ENCODE data around the gene GTPBP3. TPM values are rescaled to one million over a fixed set of nuclear protein-coding genes. Genes with fewer than 3 reads are reported as not detected.

Gene GTPBP3
- total and polyA plus RNA-seq, 9 of the 15 experiments (the other 6 are each of a cell fraction or from before 2014, with no cell fraction given), result 4.9 to 124 (median 22.6) TPM

DNA sequence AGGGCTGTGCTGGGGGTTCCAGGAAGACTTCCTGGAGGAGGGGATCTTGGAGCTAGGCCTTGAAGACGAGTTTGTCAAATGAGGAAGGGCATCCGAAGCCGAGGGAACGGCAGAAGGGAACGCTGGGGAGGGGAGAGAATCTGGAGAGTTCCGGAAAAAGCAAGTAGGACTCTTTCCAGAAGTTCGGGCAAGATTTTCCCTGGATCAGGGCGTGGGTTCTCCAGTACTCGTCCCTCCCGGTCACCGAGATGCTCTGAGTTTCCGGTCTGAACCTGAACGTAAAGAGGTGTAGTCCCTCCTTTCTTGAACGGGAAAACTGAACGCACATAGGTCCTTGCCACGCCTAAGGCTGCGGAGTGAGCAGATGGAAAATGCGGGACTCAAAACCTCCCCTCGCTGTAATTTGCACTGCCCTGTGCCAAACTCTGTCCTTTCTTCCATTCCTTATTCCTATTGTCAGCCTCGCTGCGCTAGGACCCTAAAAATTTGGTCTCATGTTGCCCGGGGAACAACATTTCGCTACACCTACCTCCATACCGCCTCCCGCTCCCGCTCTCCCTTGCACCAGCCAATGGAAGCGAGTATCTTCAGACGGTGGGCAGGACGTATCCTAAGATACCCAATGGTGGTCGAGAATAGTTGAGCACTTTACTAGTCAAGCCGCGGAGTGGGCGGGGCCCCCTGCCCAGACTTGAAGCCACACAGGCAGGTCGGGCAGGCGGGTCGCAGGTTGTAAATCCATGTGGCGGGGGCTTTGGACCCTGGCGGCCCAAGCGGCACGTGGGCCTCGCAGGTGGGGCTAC is at the start of gene GTPBP3 (continued):
- TF ChIP-seq TFAM (CRISPR knock-in tag; conservative IDR thresholded peaks at IDR 0.05), result no peak
- TF ChIP-seq FOXK2 (conservative IDR thresholded peaks at IDR 0.05 in 1 of 2, IDR thresholded peaks at IDR 0.05 in 1 of 2; ENCODE audit: low read depth in 2 of 2), result peak; percentile 94 to 97
- peak; percentile 65 for TF ChIP-seq ZNF512 (tag; IDR thresholded peaks at IDR 0.05)
- peak; percentile 93 for TF ChIP-seq MTA3 (IDR thresholded peaks at IDR 0.05; ENCODE audit: borderline replicate concordance)
- TF ChIP-seq KAT8 (IDR thresholded peaks at IDR 0.05; ENCODE audit: low read depth), result peak; percentile 79; the same call in 1 of the 2 replicates
- no peak for TF ChIP-seq POLR2H (tag; IDR thresholded peaks at IDR 0.05; ENCODE audit: low read depth)
- TF ChIP-seq TCF7 (IDR thresholded peaks at IDR 0.05; ENCODE audit: borderline replicate concordance), result peak; percentile 71; the same call in 1 of the 2 replicates
- TF ChIP-seq ZNF407 (IDR thresholded peaks at IDR 0.05; ENCODE audit: low read depth), result peak; percentile 41; the same call in 1 of the 2 replicates
- TF ChIP-seq ZNF507 (tag; conservative IDR thresholded peaks at IDR 0.05), result no peak
- peak in 1 of 2 experiments; percentile 82; a peak in 1 of 4 replicates for TF ChIP-seq RCOR1 (IDR thresholded peaks at IDR 0.05; ENCODE audit: borderline replicate concordance in 1 of 2, low read depth in 2 of 2, low read length in 2 of 2)
- peak; percentile 73 for TF ChIP-seq ZNF740 (CRISPR knock-in tag; IDR thresholded peaks at IDR 0.05)
- TF ChIP-seq ZNF740 (tag; IDR thresholded peaks at IDR 0.05), result no peak
- peak; percentile 86; the same call in 1 of the 2 replicates for TF ChIP-seq ZNF197 (CRISPR knock-in tag; IDR thresholded peaks at IDR 0.05; ENCODE audit: low read depth)
- 0 out of 2 replicates have a peak, but pooled peaks have one; percentile 24 for TF ChIP-seq SMARCA4 (IDR thresholded peaks at IDR 0.05)
- peak; percentile 92 for TF ChIP-seq POLR2A (conservative IDR thresholded peaks at IDR 0.05)
- peak; percentile 61; the same call in 1 of the 2 replicates for TF ChIP-seq NR2C2 (CRISPR knock-in tag; IDR thresholded peaks at IDR 0.05)
- TF ChIP-seq NR2C2 (tag; IDR thresholded peaks at IDR 0.05), result peak; percentile 93
- TF ChIP-seq TCF3 (CRISPR knock-in tag; IDR thresholded peaks at IDR 0.05), result 0 out of 2 replicates have a peak, but pooled peaks have one; percentile 3
